Lung (tissue), 12 donors: ENCODE data around the gene TBPL1. TPM values are rescaled to one million over a fixed set of nuclear protein-coding genes. Genes with fewer than 3 reads are reported as not detected.
A peak's percentile ranks its signal among the peaks of the same experiment; 100 is the strongest.

Source experiments
- ATAC-seq: fragments of 200-7000 bp; cut with Tn5 transposase; one replicate; pipeline ENCODE4 v1.9.1; 2020; ENCODE audit warnings: moderate number of reproducible peaks; ENCODE audit not compliant: insufficient read depth, low FRiP score
- DNase-seq, 3 donors: peaks; one replicate each; pipeline ENCODE4 v3.0.0-alpha.2; 2013 to 2017
- H3K27ac ChIP-seq, 2 donors: one replicate each; pipeline ENCODE4 v1.5.1; 2013; ENCODE audit warnings: mild to moderate bottlenecking in 2 of 2, moderate library complexity in 2 of 2, control low read depth in 1 of 2, inconsistent platforms in 1 of 2, low read depth in 1 of 2, low read length in 1 of 2
- H3K27me3 ChIP-seq, 3 donors: one replicate each; pipeline ENCODE4 v1.5.1; 2013; ENCODE audit warnings: low read length in 2 of 3; ENCODE audit not compliant: control insufficient read depth in 3 of 3, insufficient read depth in 3 of 3
- H3K36me3 ChIP-seq, 4 donors: one replicate each; pipeline ENCODE4 v1.5.1; 2013; ENCODE audit warnings: low read length in 4 of 4, mild to moderate bottlenecking in 1 of 4, moderate library complexity in 1 of 4; ENCODE audit not compliant: control insufficient read depth in 4 of 4, insufficient read depth in 4 of 4
- H3K4me1 ChIP-seq, 5 donors: one replicate each; pipeline ENCODE4 v1.5.1; 2013; ENCODE audit warnings: low read length in 5 of 5, mild to moderate bottlenecking in 2 of 5, moderate library complexity in 1 of 5; ENCODE audit not compliant: control insufficient read depth in 5 of 5, insufficient read depth in 5 of 5
- H3K4me3 ChIP-seq: one replicate; pipeline ENCODE4 v1.5.1; 2013; ENCODE audit warnings: mild to moderate bottlenecking, control low read depth, moderate library complexity
- H3K9ac ChIP-seq, 2 donors: one replicate each; pipeline ENCODE4 v1.5.1; 2013; ENCODE audit warnings: low read length in 2 of 2, control low read depth in 1 of 2; ENCODE audit not compliant: insufficient read depth in 1 of 2
- H3K9me3 ChIP-seq, 4 donors: one replicate each; pipeline ENCODE4 v1.5.1; 2013; ENCODE audit warnings: low read length in 3 of 4, mild to moderate bottlenecking in 1 of 4, moderate library complexity in 1 of 4; ENCODE audit not compliant: control insufficient read depth in 4 of 4, insufficient read depth in 3 of 4
- CTCF ChIP-seq: IDR thresholded peaks from 2 replicates; pipeline ENCODE4 v1.5.1; 2012; ENCODE audit warnings: mild to moderate bottlenecking; ENCODE audit errors: control extremely low read depth, extremely low read depth
- WGBS, 2 donors: extraction: QIAGEN DNeasy Blood & Tissue Kit; methylation state at CpG; one replicate each; pipeline ENCODE4 v1.1.7; 2013; 5-methylcytosine and 5-hydroxymethylcytosine counted together
- polyA plus RNA-seq, 2 donors: library from polyadenylated mRNA; stranded (reverse); fragments of 200-250 nt; gene quantifications; one replicate each; pipeline ENCODE4 v1.2.1, GENCODE V29; 2013
- total RNA-seq, 2 donors: library from RNA; depleted of rRNA in 1 of 2; stranded (reverse); fragments of >200 nt in 1 of 2; gene quantifications; one replicate each; pipeline ENCODE4 v1.2.1, GENCODE V29; 2014 to 2021
- donor health status: control.
- donor health status: control.
- donor health status: Bipolar disorder and iron deficiency.
- donor health status: healthy.
- donor health status: DM: yes; HTN: yes; CAD: no.

The TBPL1 gene
- total and polyA plus RNA-seq, 4 donors: 20.4 to 31.3 (median 23.0) TPM

- ATAC-seq: no peak
- no peak for TF ChIP-seq CTCF
Measured at GRCh38 chr6:133980168-133980567, 27.1 kb downstream of the TBPL1 start.

GRCh38 chr6:133983099-133983939 is 30.3 kb downstream of the TBPL1 start:
- Histone ChIP-seq H3K4me3 (no peak overlapping the region), H3K4me1 (peaks cover 0 to 8% (median 2%) of the 10 kb centered on the region in 5 donors), H3K27me3 (no peaks in the 10 kb centered on the region), H3K9me3 (no peaks in the 10 kb centered on the region), H3K27ac (peak overlapping the region in 1 of 2 donors; percentile 33), H3K36me3 (peaks cover 3 to 23% (median 10%) of the 10 kb centered on the region in 4 donors), H3K9ac (no peak overlapping the region)
- DNase-seq: peak in 1 of 3 donors; percentile 47
- WGBS, 2 donors: 38 to 55% methylated on average over 9 of the region's 9 CpGs
- TF ChIP-seq CTCF: no peak
- ATAC-seq: peak; percentile 69

More at GRCh38 chr6:133980168-133980567, 27.1 kb downstream of the TBPL1 start:
- Histone ChIP-seq H3K4me3 (no peak overlapping the region), H3K27me3 (no peaks in the 10 kb centered on the region), H3K9ac (no peak overlapping the region), H3K27ac (no peak overlapping the region), H3K9me3 (no peaks in the 10 kb centered on the region), H3K4me1 (peaks cover 0 to 11% (median 6%) of the 10 kb centered on the region in 5 donors), H3K36me3 (peaks cover 3 to 23% (median 10%) of the 10 kb centered on the region in 4 donors)
- DNase-seq: no peak
- 97% methylated on average over 3 of the region's 3 CpGs for WGBS, 2 donors

- no peak for DNase-seq
- no peak for ATAC-seq
- no peak overlapping the region for H3K9ac ChIP-seq
- no peak overlapping the region for H3K27ac ChIP-seq
- H3K4me1 ChIP-seq: no peaks in the 10 kb centered on the region
- no peaks in the 10 kb centered on the region for H3K9me3 ChIP-seq
- 95 to 97% methylated on average over 1 of the region's 1 CpG for WGBS, 2 donors
- no peak for TF ChIP-seq CTCF
- H3K4me3 ChIP-seq: no peak overlapping the region
- H3K27me3 ChIP-seq: no peaks in the 10 kb centered on the region
- H3K36me3 ChIP-seq: peaks cover 2 to 23% (median 10%) of the 10 kb centered on the region in 4 donors
Measured at GRCh38 chr6:133985970-133986369, 32.9 kb downstream of the TBPL1 start.
